ENCODE results near the gene PAX7.

The PAX7 gene

DNA sequence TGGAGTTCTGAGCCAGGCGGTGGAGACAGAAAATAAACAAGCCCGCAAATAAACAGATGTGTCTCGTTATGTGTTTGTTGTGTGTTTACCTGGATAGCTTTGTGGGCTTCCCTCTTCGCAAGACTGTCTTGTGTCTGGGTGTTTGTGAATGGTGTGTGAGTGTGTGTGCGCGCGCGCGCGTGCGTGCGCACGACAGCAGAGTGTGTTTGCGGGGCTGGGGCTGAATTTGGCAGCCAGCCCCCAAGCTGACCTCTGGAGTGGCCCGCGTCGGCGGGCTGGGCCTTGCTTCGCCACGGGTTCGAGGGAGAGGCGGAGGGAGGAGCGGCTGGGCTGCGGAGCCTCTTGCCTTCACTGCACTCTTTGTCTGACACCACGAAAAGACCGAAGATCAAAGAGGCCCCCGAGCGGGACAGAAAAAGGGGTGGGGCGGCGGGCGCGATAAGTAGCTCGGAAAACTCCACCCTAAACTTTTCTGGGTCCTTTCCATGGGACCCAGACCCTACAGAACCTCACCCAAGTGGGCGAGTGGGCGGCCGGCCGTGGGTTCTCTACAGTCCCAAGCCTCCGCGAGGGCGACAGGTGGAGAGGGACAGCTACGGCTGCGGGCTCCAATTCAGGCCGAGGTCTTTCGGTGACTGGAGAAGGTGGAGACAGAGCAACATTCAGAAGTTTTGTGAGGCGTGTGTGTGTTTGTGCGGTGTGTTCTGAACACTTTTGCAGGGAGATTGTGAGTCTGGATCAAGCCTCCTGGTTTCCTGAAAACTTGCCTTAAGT lies 14.5 kb downstream of the PAX7 start:
- Histone ChIP-seq H3K4me2 (ENCODE audit: low read depth, low read length, poor library complexity, severe bottlenecking) (no peak overlapping the region), H3K9ac (ENCODE audit: low read length) (no peak overlapping the region)

GRCh38 chr1:18645747-18646090 lies 15.1 kb downstream of the PAX7 start:
- Histone ChIP-seq H3K27ac (ENCODE audit: low read depth, low read length) (no peak overlapping the region), H3F3A (ENCODE audit: insufficient read depth) (no peaks in the 10 kb centered on the region), H3K9me3 (ENCODE audit: insufficient read depth, low read length) (no peaks in the 10 kb centered on the region), H3K4me3 (ENCODE audit: insufficient read depth, low read length, poor library complexity, severe bottlenecking) (no peak overlapping the region), H3K27me3 (ENCODE audit: low read length) (no peaks in the 10 kb centered on the region), H4K20me1 (ENCODE audit: low read depth, low read length) (no peaks in the 10 kb centered on the region), H3K4me2 (ENCODE audit: low read depth, low read length, poor library complexity, severe bottlenecking) (no peak overlapping the region), H2AFZ (ENCODE audit: low read depth, low read length, severe bottlenecking) (no peak overlapping the region), H3K9ac (ENCODE audit: low read length) (no peak overlapping the region), H3K79me2 (ENCODE audit: insufficient read depth, low read length) (no peaks in the 10 kb centered on the region), H3K36me3 (ENCODE audit: low read length) (no peaks in the 10 kb centered on the region), H3K9me2 (replicated peaks; ENCODE audit: insufficient read depth, low read length) (no peaks in the 10 kb centered on the region)
- TF ChIP-seq CTCF (IDR thresholded peaks at IDR 0.05; ENCODE audit: insufficient read depth, low read length, poor library complexity, severe bottlenecking), result no peak
- TF ChIP-seq EZH2phosphoT487 (conservative IDR thresholded peaks at IDR 0.05; ENCODE audit: low read length), result no peak

More for the DNA sequence above, 14.5 kb downstream of the PAX7 start:
- Histone ChIP-seq H3K9me2 (replicated peaks; ENCODE audit: insufficient read depth, low read length) (no peaks in the 10 kb centered on the region), H3K4me3 (ENCODE audit: insufficient read depth, low read length, poor library complexity, severe bottlenecking) (no peak overlapping the region), H3K27me3 (ENCODE audit: low read length) (no peaks in the 10 kb centered on the region), H4K20me1 (ENCODE audit: low read depth, low read length) (no peaks in the 10 kb centered on the region), H3K79me2 (ENCODE audit: insufficient read depth, low read length) (no peaks in the 10 kb centered on the region), H3K9me3 (ENCODE audit: insufficient read depth, low read length) (no peaks in the 10 kb centered on the region), H3F3A (ENCODE audit: insufficient read depth) (no peaks in the 10 kb centered on the region), H2AFZ (ENCODE audit: low read depth, low read length, severe bottlenecking) (no peak overlapping the region), H3K27ac (ENCODE audit: low read depth, low read length) (no peak overlapping the region), H3K36me3 (ENCODE audit: low read length) (no peaks in the 10 kb centered on the region)
- no peak for TF ChIP-seq EZH2phosphoT487 (conservative IDR thresholded peaks at IDR 0.05; ENCODE audit: low read length)
- no peak for TF ChIP-seq CTCF (IDR thresholded peaks at IDR 0.05; ENCODE audit: insufficient read depth, low read length, poor library complexity, severe bottlenecking)

DNA sequence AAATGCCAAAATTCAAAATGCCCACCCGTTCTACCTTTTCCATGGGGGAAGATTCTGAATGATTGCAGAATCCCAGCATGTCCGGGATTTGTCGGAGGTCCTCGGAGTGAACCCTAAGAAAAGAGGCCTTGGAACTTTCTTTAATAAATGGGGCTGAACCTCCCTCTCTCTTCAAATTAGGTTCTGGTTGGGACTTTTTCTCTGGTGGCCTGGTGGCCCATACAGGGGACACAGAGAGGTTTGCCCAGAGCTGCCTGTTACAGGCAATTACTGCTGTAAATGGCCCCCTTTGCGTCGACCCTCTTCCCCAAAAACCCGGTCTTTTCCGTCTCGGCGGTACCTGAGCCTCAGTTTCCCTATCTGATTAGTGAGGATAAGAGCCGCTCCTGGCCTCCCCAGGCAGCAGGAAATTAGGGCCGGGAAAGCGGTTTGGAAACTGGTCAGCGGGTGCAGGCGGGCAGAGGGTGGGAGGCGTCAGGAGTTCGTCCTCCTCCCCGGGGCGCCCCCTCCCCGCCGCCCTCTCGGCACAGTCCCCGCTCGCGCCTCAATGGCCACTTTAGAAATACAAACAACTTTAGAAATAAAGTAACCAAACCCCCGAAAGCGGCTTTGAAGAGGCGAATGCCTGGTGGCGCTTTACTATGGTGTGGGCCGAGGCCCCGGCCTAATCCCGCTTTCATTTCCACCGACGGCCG lies 15.6 kb downstream of the PAX7 start:
- Histone ChIP-seq H3K27ac (ENCODE audit: low read depth, low read length) (no peak overlapping the region), H2AFZ (ENCODE audit: low read depth, low read length, severe bottlenecking) (no peak overlapping the region), H3K79me2 (ENCODE audit: insufficient read depth, low read length) (no peaks in the 10 kb centered on the region), H3K36me3 (ENCODE audit: low read length) (no peaks in the 10 kb centered on the region), H3K27me3 (ENCODE audit: low read length) (no peaks in the 10 kb centered on the region), H3K4me3 (ENCODE audit: insufficient read depth, low read length, poor library complexity, severe bottlenecking) (no peak overlapping the region), H4K20me1 (ENCODE audit: low read depth, low read length) (no peaks in the 10 kb centered on the region), H3F3A (ENCODE audit: insufficient read depth) (no peaks in the 10 kb centered on the region), H3K9ac (ENCODE audit: low read length) (no peak overlapping the region), H3K9me2 (replicated peaks; ENCODE audit: insufficient read depth, low read length) (no peaks in the 10 kb centered on the region), H3K4me2 (ENCODE audit: low read depth, low read length, poor library complexity, severe bottlenecking) (no peak overlapping the region), H3K9me3 (ENCODE audit: insufficient read depth, low read length) (no peaks in the 10 kb centered on the region)
- no peak for TF ChIP-seq EZH2phosphoT487 (conservative IDR thresholded peaks at IDR 0.05; ENCODE audit: low read length)
- TF ChIP-seq CTCF (IDR thresholded peaks at IDR 0.05; ENCODE audit: insufficient read depth, low read length, poor library complexity, severe bottlenecking), result no peak
